Trophoblast cell (in vitro differentiated cells and primary cell): Measurements from ENCODE around the gene SLAMF7.

ENCODE experiments used
- DNase-seq, 2 donors: peaks; one replicate each; pipeline ENCODE4 v3.0.0-alpha.2; 2016
- H2AFZ ChIP-seq: 2 replicates; pipeline ENCODE4 v1.6.1; 2013; ENCODE audit warnings: low read length, moderate library complexity, mild to moderate bottlenecking; ENCODE audit not compliant: insufficient read depth, poor library complexity
- H2AK5ac ChIP-seq: 2 replicates; pipeline ENCODE4 v1.6.1; 2013; ENCODE audit warnings: mild to moderate bottlenecking, low read length
- H2BK120ac ChIP-seq: 2 replicates; pipeline ENCODE4 v1.6.1; 2013; ENCODE audit warnings: low read length, mild to moderate bottlenecking, moderate library complexity; ENCODE audit not compliant: insufficient read depth, poor library complexity
- H2BK12ac ChIP-seq: 2 replicates; pipeline ENCODE4 v1.6.1; 2013; ENCODE audit warnings: mild to moderate bottlenecking, low read length, moderate library complexity
- H2BK5ac ChIP-seq: 2 replicates; pipeline ENCODE4 v1.6.1; 2013; ENCODE audit warnings: low read length, low read depth, moderate library complexity, mild to moderate bottlenecking; ENCODE audit not compliant: poor library complexity
- H3K14ac ChIP-seq: 2 replicates; pipeline ENCODE4 v1.6.1; 2013; ENCODE audit warnings: mild to moderate bottlenecking, low read length
- H3K18ac ChIP-seq: 2 replicates; pipeline ENCODE4 v1.6.1; 2013; ENCODE audit warnings: mild to moderate bottlenecking, low read length
- H3K23ac ChIP-seq: 2 replicates; pipeline ENCODE4 v1.6.1; 2013; ENCODE audit warnings: low read length
- H3K27ac ChIP-seq: 2 replicates; pipeline ENCODE4 v1.5.1; 2013; ENCODE audit warnings: low read depth, mild to moderate bottlenecking, inconsistent platforms, low read length, moderate library complexity
- H3K27me3 ChIP-seq: 2 replicates; pipeline ENCODE4 v1.6.1; 2013; ENCODE audit warnings: inconsistent platforms, mild to moderate bottlenecking, low read length, moderate library complexity; ENCODE audit not compliant: insufficient read depth
- H3K36me3 ChIP-seq, 2 experiments: 1 replicate in 1 of 2; 2 replicates in 1 of 2; pipeline ENCODE4 v1.6.1; 2013; ENCODE audit warnings: low read length in 2 of 2, mild to moderate bottlenecking in 2 of 2, moderate library complexity in 1 of 2; ENCODE audit not compliant: insufficient read depth in 2 of 2, control insufficient read depth in 1 of 2
- H3K4ac ChIP-seq: 2 replicates; pipeline ENCODE4 v1.6.1; 2013; ENCODE audit warnings: low read depth, mild to moderate bottlenecking, low read length, moderate library complexity
- H3K4me1 ChIP-seq, 2 experiments: 1 replicate in 1 of 2; 2 replicates in 1 of 2; pipeline ENCODE4 v1.6.1; 2013; ENCODE audit warnings: low read length in 2 of 2, mild to moderate bottlenecking in 2 of 2, moderate library complexity in 1 of 2; ENCODE audit not compliant: insufficient read depth in 2 of 2, control insufficient read depth in 1 of 2
- H3K4me2 ChIP-seq: 2 replicates; pipeline ENCODE4 v1.6.1; 2013; ENCODE audit warnings: inconsistent platforms, mild to moderate bottlenecking, low read length, moderate library complexity
- H3K4me3 ChIP-seq: 2 replicates; pipeline ENCODE4 v1.5.1; 2013; ENCODE audit warnings: mild to moderate bottlenecking, low read depth, low read length, inconsistent platforms
- H3K79me1 ChIP-seq: one replicate; pipeline ENCODE4 v1.6.1; 2013; ENCODE audit warnings: low read length
- H3K79me2 ChIP-seq: 2 replicates; pipeline ENCODE4 v1.6.1; 2013; ENCODE audit warnings: low read length, mild to moderate bottlenecking; ENCODE audit not compliant: control insufficient read depth, insufficient read depth, poor library complexity
- H3K9ac ChIP-seq: 2 replicates; pipeline ENCODE4 v1.6.1; 2013; ENCODE audit warnings: mild to moderate bottlenecking, low read length
- H3K9me3 ChIP-seq: 2 replicates; pipeline ENCODE4 v1.6.1; 2013; ENCODE audit warnings: low read depth, mild to moderate bottlenecking, control low read depth, inconsistent platforms, low read length; ENCODE audit not compliant: insufficient read depth
- H4K12ac ChIP-seq: 2 replicates; pipeline ENCODE4 v1.6.1; 2013; ENCODE audit warnings: low read depth, mild to moderate bottlenecking, low read length, moderate library complexity
- H4K8ac ChIP-seq: 2 replicates; pipeline ENCODE4 v1.6.1; 2013; ENCODE audit warnings: low read depth, mild to moderate bottlenecking, low read length, moderate library complexity
- H4K91ac ChIP-seq: one replicate; pipeline ENCODE4 v1.6.1; 2013; ENCODE audit warnings: low read depth, mild to moderate bottlenecking, low read length, moderate library complexity
- WGBS: extraction: QIAGEN DNeasy Blood & Tissue Kit; methylation state at CpG from one replicate; pipeline ENCODE4 v1.1.7; 2013; ENCODE audit warnings: missing lambda C conversion rate; ENCODE audit not compliant: insufficient read length, insufficient coverage; ENCODE audit errors: extremely low coverage; 5-methylcytosine and 5-hydroxymethylcytosine counted together

Gene SLAMF7

DNA sequence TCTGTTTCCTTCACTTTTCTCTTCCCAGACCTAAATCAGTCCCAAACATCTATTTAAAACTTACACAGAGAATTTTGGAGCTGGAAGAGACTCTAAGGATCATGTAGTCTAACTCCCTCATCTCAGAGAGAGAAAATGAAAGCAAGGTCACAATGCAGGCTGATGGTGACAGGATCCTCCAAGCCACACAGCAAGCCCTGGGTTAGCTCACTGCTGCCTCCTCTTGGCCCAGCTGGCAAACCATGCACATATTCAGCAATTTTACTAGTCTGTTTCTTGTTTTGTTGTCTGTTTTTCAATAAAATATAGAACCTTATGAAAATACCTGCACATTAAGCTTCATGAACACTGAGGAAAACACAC lies 29.2 kb downstream of the SLAMF7 start:
- no peak overlapping the region for H2BK120ac ChIP-seq

DNA sequence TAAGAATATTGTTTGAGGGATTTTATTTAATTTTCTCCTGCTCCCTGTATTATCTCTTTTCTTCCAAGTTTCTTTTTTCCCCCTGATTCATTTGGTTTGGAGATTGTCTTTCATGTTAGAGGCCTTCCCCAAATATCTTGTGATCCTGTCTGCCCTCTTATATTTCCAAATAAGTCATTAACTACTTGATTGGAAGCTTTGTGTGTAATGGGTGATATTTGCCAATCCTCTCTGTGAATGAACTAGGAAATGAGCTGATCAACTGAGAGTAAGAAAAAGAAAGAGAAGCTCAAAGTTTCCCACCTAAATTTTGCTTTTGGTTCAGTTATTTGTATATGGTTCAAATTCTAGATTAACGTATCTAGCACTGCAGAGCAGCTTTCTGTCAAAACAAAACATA lies 33.3 kb downstream of the SLAMF7 start:
- peaks cover 2% of the 10 kb centered on the region for H3K79me1 ChIP-seq
- H3K27ac ChIP-seq = no peak overlapping the region
- no peaks in the 10 kb centered on the region for H3K27me3 ChIP-seq
- no peak overlapping the region for H3K23ac ChIP-seq
- no peak overlapping the region for H4K8ac ChIP-seq
- DNase-seq = no peak
- no peak overlapping the region for H2BK12ac ChIP-seq
- no peak overlapping the region for H4K12ac ChIP-seq
- H3K18ac ChIP-seq = no peak overlapping the region
- no peak overlapping the region for H3K9ac ChIP-seq
- H3K9me3 ChIP-seq = no peaks in the 10 kb centered on the region
- WGBS = no CpG with 5 or more reads among the region's 1 CpG
- H3K4me1 ChIP-seq = peaks cover 13 to 15% of the 10 kb centered on the region in 2 experiments
- no peak overlapping the region for H3K4me2 ChIP-seq
- H2BK120ac ChIP-seq = no peak overlapping the region
- H4K91ac ChIP-seq = no peak overlapping the region
- H2AK5ac ChIP-seq = no peak overlapping the region
- no peak overlapping the region for H3K4ac ChIP-seq
- no peaks in the 10 kb centered on the region for H3K36me3 ChIP-seq
- H2AFZ ChIP-seq = no peak overlapping the region
- no peak overlapping the region for H2BK5ac ChIP-seq
- no peak overlapping the region for H3K4me3 ChIP-seq
- no peaks in the 10 kb centered on the region for H3K79me2 ChIP-seq
- no peak overlapping the region for H3K14ac ChIP-seq

More for the DNA sequence above, 29.2 kb downstream of the SLAMF7 start:
- H3K27ac ChIP-seq = no peak overlapping the region
- no peak overlapping the region for H3K4me3 ChIP-seq
- H3K18ac ChIP-seq = no peak overlapping the region
- H2BK5ac ChIP-seq = no peak overlapping the region
- no peak overlapping the region for H3K23ac ChIP-seq
- H2BK12ac ChIP-seq = no peak overlapping the region
- no peak overlapping the region for H2AFZ ChIP-seq
- no peak overlapping the region for H4K91ac ChIP-seq
- H4K12ac ChIP-seq = no peak overlapping the region
- peak; percentile 11 to 65 for DNase-seq
- peaks cover 2% of the 10 kb centered on the region for H3K79me1 ChIP-seq
- no peaks in the 10 kb centered on the region for H3K9me3 ChIP-seq
- no peaks in the 10 kb centered on the region for H3K27me3 ChIP-seq
- H3K4ac ChIP-seq = no peak overlapping the region
- peaks cover 6 to 9% of the 10 kb centered on the region in 2 experiments for H3K4me1 ChIP-seq
- H4K8ac ChIP-seq = no peak overlapping the region
- H3K4me2 ChIP-seq = no peak overlapping the region
- no peaks in the 10 kb centered on the region for H3K79me2 ChIP-seq
- no peak overlapping the region for H3K9ac ChIP-seq
- H3K36me3 ChIP-seq = no peaks in the 10 kb centered on the region
- no peak overlapping the region for H2AK5ac ChIP-seq
- H3K14ac ChIP-seq = no peak overlapping the region

DNA sequence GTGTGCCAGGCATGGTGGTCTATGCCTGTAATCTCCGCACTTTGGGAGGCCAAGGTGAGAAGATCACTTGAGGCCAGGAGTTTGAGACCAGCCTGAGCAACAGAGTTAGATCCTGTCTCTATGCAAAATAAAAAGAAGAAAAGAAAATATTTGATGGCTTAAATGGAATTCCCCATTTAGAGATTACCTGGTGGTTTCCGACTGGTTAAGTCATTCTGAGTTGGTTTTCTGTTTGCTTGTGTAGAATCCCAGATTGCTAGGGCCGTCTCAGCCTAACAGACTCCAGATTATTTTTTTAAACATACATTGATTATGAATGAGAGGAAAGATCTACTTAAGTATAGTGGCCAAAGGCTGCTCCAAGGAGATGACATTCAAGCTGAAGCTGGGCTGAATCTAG lies 34.0 kb downstream of the SLAMF7 start:
- Histone ChIP-seq H3K79me2 (no peaks in the 10 kb centered on the region), H4K12ac (no peak overlapping the region), H2BK120ac (no peak overlapping the region), H3K14ac (no peak overlapping the region), H3K18ac (no peak overlapping the region), H4K91ac (no peak overlapping the region), H3K27ac (no peak overlapping the region), H3K27me3 (no peaks in the 10 kb centered on the region), H4K8ac (no peak overlapping the region), H2AK5ac (no peak overlapping the region), H2BK12ac (no peak overlapping the region), H3K4me2 (no peak overlapping the region), H3K23ac (no peak overlapping the region), H2BK5ac (no peak overlapping the region), H3K4me1 (peaks cover 9% of the 10 kb centered on the region in 2 experiments), H3K4ac (no peak overlapping the region), H2AFZ (no peak overlapping the region), H3K9me3 (no peaks in the 10 kb centered on the region), H3K79me1 (peaks cover 1% of the 10 kb centered on the region), H3K9ac (no peak overlapping the region), H3K4me3 (no peak overlapping the region), H3K36me3 (no peaks in the 10 kb centered on the region)
- WGBS = no CpG with 5 or more reads among the region's 3 CpGs
- DNase-seq = no peak

DNA sequence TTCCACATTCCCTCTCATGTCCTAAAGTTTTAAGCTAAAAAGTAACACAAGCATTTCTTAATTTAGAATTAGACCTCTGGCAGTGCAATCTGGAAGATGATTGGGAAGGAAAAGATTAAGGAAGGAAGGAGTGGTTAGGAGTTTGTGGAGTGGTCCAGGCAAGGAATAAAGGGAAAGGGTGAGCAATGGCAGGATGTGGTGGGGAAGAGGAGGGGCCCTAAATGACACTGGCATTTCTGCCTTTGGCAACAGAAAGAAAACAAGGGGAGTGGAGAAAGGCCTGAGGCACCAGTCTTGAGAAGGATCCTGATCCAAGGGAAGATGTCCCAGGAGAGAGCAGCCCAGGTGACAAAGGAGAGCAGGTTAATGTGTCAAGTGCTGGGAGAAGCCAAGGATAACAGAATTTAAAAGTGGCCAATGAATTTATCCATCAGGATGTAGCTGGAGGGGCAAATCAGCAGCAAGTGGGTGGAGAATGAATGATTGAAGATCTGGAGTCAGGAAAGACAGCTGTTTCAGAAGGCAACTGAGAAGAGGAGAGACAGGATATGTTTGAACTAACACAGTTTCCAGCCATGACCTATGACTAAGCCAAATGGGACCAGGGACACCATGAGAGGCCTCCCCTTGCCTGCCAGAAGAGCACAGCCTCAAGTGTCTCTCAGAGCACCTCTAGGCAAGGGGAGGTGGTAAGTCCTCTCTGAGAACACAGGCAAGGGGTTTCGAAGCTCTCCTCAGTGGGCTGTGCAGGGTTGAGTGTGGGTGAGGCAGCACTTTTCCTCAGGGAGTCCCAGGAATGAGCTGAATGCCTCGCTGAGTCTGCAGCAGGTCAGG lies 36.1 kb downstream of the SLAMF7 start:
- Histone ChIP-seq H2AFZ (no peak overlapping the region), H2BK5ac (no peak overlapping the region), H4K12ac (no peak overlapping the region), H3K23ac (no peak overlapping the region), H3K9me3 (no peaks in the 10 kb centered on the region), H3K79me1 (peaks cover 1% of the 10 kb centered on the region), H3K14ac (no peak overlapping the region), H2BK12ac (no peak overlapping the region), H4K8ac (no peak overlapping the region), H3K27ac (no peak overlapping the region), H3K4me2 (no peak overlapping the region), H3K4me1 (peaks cover 8 to 9% of the 10 kb centered on the region in 2 experiments), H3K79me2 (no peaks in the 10 kb centered on the region), H2AK5ac (no peak overlapping the region), H3K9ac (no peak overlapping the region), H3K4ac (no peak overlapping the region), H3K27me3 (no peaks in the 10 kb centered on the region), H3K36me3 (no peaks in the 10 kb centered on the region), H4K91ac (no peak overlapping the region), H2BK120ac (no peak overlapping the region), H3K4me3 (no peak overlapping the region), H3K18ac (no peak overlapping the region)
- DNase-seq = no peak
- WGBS = no CpG with 5 or more reads among the region's 2 CpGs
